PC-3 (cell line): ENCODE data around the gene FCAMR.

ENCODE experiments used
- CTCF ChIP-seq: fragments of 300-600 bp; sonication (generic); conservative IDR thresholded peaks from 2 replicates; pipeline ENCODE4 v1.5.1; 2017; ENCODE audit warnings: antibody characterized with exemption, low read depth, mild to moderate bottlenecking, low read length
- EZH2 ChIP-seq: fragments of 300-600 bp; sonication (generic); IDR thresholded peaks from one replicate; pipeline ENCODE4 v1.6.1; 2017; ENCODE audit warnings: antibody characterized with exemption, mild to moderate bottlenecking, low read length; ENCODE audit not compliant: unreplicated experiment

GRCh38 chr1:206931709-206932108 lies 38.6 kb downstream of the FCAMR start:
- TF ChIP-seq CTCF (peak; percentile 29; the same call in 1 of the 2 replicates), EZH2 (no peak)
